Mesenchymal stem cell (in vitro differentiated cells and primary cell): ENCODE measurements around the gene MEGF9.

Experiments
- DNase-seq: peaks from one replicate; pipeline ENCODE4 v3.0.0-alpha.2; 2013
- H2AFZ ChIP-seq: one replicate; pipeline ENCODE4 v1.6.1; 2013; ENCODE audit warnings: low read depth, mild to moderate bottlenecking, control low read depth, inconsistent platforms, low read length, moderate library complexity
- H2AK5ac ChIP-seq: 2 replicates; pipeline ENCODE4 v1.6.1; 2013; ENCODE audit warnings: low read length, moderate library complexity, mild to moderate bottlenecking, inconsistent platforms; ENCODE audit not compliant: severe bottlenecking
- H2BK120ac ChIP-seq: one replicate; pipeline ENCODE4 v1.6.1; 2013; ENCODE audit warnings: low read depth, mild to moderate bottlenecking, inconsistent platforms, low read length, moderate library complexity
- H2BK12ac ChIP-seq, 2 experiments: one replicate each; pipeline ENCODE4 v1.6.1; 2013; ENCODE audit warnings: inconsistent platforms in 2 of 2, low read length in 2 of 2, mild to moderate bottlenecking in 2 of 2, moderate library complexity in 2 of 2, control low read depth in 1 of 2
- H2BK15ac ChIP-seq: one replicate; pipeline ENCODE4 v1.6.1; 2013; ENCODE audit warnings: mild to moderate bottlenecking, low read depth, inconsistent platforms; ENCODE audit not compliant: poor library complexity, severe bottlenecking
- H2BK5ac ChIP-seq: 2 replicates; pipeline ENCODE4 v1.6.1; 2013; ENCODE audit warnings: low read depth, mild to moderate bottlenecking, low read length, control low read depth, inconsistent platforms; ENCODE audit not compliant: poor library complexity, severe bottlenecking
- H3K14ac ChIP-seq, 2 experiments: one replicate each; pipeline ENCODE4 v1.6.1; 2013; ENCODE audit warnings: inconsistent platforms in 2 of 2, low read length in 2 of 2, control low read depth in 1 of 2, mild to moderate bottlenecking in 1 of 2, moderate library complexity in 1 of 2
- H3K18ac ChIP-seq, 2 experiments: one replicate each; pipeline ENCODE4 v1.6.1; 2013; ENCODE audit warnings: inconsistent platforms in 2 of 2, low read length in 2 of 2, control low read depth in 1 of 2, low read depth in 1 of 2, mild to moderate bottlenecking in 1 of 2
- H3K23ac ChIP-seq, 2 experiments: one replicate each; pipeline ENCODE4 v1.6.1; 2013; ENCODE audit warnings: inconsistent platforms in 2 of 2, low read length in 2 of 2, mild to moderate bottlenecking in 2 of 2, moderate library complexity in 2 of 2, control low read depth in 1 of 2
- H3K27ac ChIP-seq: 2 replicates; pipeline ENCODE4 v1.5.1; 2013; ENCODE audit warnings: mild to moderate bottlenecking, moderate library complexity, low read length, control low read depth, inconsistent platforms; ENCODE audit not compliant: poor library complexity, severe bottlenecking
- H3K27me3 ChIP-seq, 2 experiments: 2 replicates each; pipeline versions ENCODE4 v1.6.1 to v1.7.0; 2013; ENCODE audit warnings: low read length in 2 of 2, mild to moderate bottlenecking in 2 of 2, moderate library complexity in 2 of 2, control low read depth in 1 of 2, inconsistent platforms in 1 of 2; ENCODE audit not compliant: control insufficient read depth in 1 of 2, insufficient read depth in 1 of 2
- H3K36me3 ChIP-seq, 2 experiments: 2 replicates each; pipeline versions ENCODE4 v1.6.1 to v1.7.0; 2013; ENCODE audit warnings: low read length in 2 of 2, control low read depth in 1 of 2, inconsistent platforms in 1 of 2, low read depth in 1 of 2, mild to moderate bottlenecking in 1 of 2; ENCODE audit not compliant: insufficient read depth in 2 of 2, control insufficient read depth in 1 of 2
- H3K4ac ChIP-seq, 2 experiments: one replicate each; pipeline ENCODE4 v1.6.1; 2013; ENCODE audit warnings: inconsistent platforms in 2 of 2, low read length in 2 of 2, mild to moderate bottlenecking in 2 of 2, moderate library complexity in 2 of 2, control low read depth in 1 of 2, low read depth in 1 of 2
- H3K4me1 ChIP-seq: 2 replicates; pipeline ENCODE4 v1.6.1; 2013; ENCODE audit warnings: low read depth, low read length, control low read depth; ENCODE audit not compliant: control insufficient read depth, insufficient read depth
- H3K4me2 ChIP-seq: 2 replicates; pipeline ENCODE4 v1.6.1; 2013; ENCODE audit warnings: low read length, mild to moderate bottlenecking, inconsistent platforms; ENCODE audit not compliant: poor library complexity, severe bottlenecking
- H3K4me3 ChIP-seq, 2 experiments: 2 replicates each; pipeline versions ENCODE4 v1.5.1 to v1.7.0; 2013; ENCODE audit warnings: low read length in 2 of 2, mild to moderate bottlenecking in 2 of 2, control low read depth in 1 of 2, low read depth in 1 of 2; ENCODE audit not compliant: insufficient read depth in 1 of 2
- H3K79me1 ChIP-seq: replicated peaks from 2 replicates; pipeline ENCODE4 v1.6.1; 2013; ENCODE audit warnings: mild to moderate bottlenecking, control low read depth, low read length, inconsistent platforms; ENCODE audit not compliant: poor library complexity, severe bottlenecking
- H3K9ac ChIP-seq: 2 replicates; pipeline ENCODE4 v1.7.0; 2013; ENCODE audit warnings: mild to moderate bottlenecking, low read length, moderate library complexity
- H3K9me3 ChIP-seq: 2 replicates; pipeline ENCODE4 v1.7.0; 2013; ENCODE audit warnings: mild to moderate bottlenecking, low read length; ENCODE audit not compliant: control insufficient read depth
- H4K8ac ChIP-seq: one replicate; pipeline ENCODE4 v1.6.1; 2013; ENCODE audit warnings: inconsistent platforms, mild to moderate bottlenecking, low read length, moderate library complexity
- H4K91ac ChIP-seq: one replicate; pipeline ENCODE4 v1.6.1; 2013; ENCODE audit warnings: mild to moderate bottlenecking, low read length, inconsistent platforms
- WGBS: methylation state at CpG from one replicate; pipeline ENCODE4 v1.1.7; 2013; ENCODE audit warnings: mixed read lengths; 5-methylcytosine and 5-hydroxymethylcytosine counted together

MEGF9 gene

GRCh38 chr9:120690372-120690771, 23.9 kb downstream of the MEGF9 start:
- Histone ChIP-seq H3K23ac (no peak overlapping the region), H3K4ac (no peak overlapping the region), H3K27ac (peak overlapping the region; percentile 94), H3K4me3 (no peak overlapping the region), H4K8ac (no peak overlapping the region), H3K36me3 (no peaks in the 10 kb centered on the region), H3K4me2 (no peak overlapping the region), H3K27me3 (no peaks in the 10 kb centered on the region), H2BK120ac (no peak overlapping the region), H3K14ac (no peak overlapping the region), H2AK5ac (peak overlapping the region; percentile 60), H2BK15ac (no peak overlapping the region), H3K79me1 (no peaks in the 10 kb centered on the region), H4K91ac (no peak overlapping the region), H2BK5ac (no peak overlapping the region), H2BK12ac (no peak overlapping the region), H2AFZ (no peak overlapping the region), H3K4me1 (peaks cover 2% of the 10 kb centered on the region), H3K18ac (no peak overlapping the region), H3K9me3 (no peaks in the 10 kb centered on the region), H3K9ac (no peak overlapping the region)
- no peak for DNase-seq

- H3K36me3 ChIP-seq = no peaks in the 10 kb centered on the region
- H3K14ac ChIP-seq = no peak overlapping the region
- no peak overlapping the region for H3K4me3 ChIP-seq
- no peak for DNase-seq
- H2BK12ac ChIP-seq = no peak overlapping the region
- H4K91ac ChIP-seq = no peak overlapping the region
- H3K79me1 ChIP-seq = no peaks in the 10 kb centered on the region
- H3K9ac ChIP-seq = peak overlapping the region; percentile 2
- H3K4ac ChIP-seq = no peak overlapping the region
- H2BK15ac ChIP-seq = no peak overlapping the region
- H3K18ac ChIP-seq = no peak overlapping the region
- H3K27ac ChIP-seq = peak overlapping the region; percentile 94
- no peaks in the 10 kb centered on the region for H3K9me3 ChIP-seq
- H3K4me1 ChIP-seq = peaks cover 2% of the 10 kb centered on the region
- H4K8ac ChIP-seq = no peak overlapping the region
- 17% methylated on average over 1 of the region's 3 CpGs for WGBS
- no peaks in the 10 kb centered on the region for H3K27me3 ChIP-seq
- no peak overlapping the region for H2AK5ac ChIP-seq
- H3K4me2 ChIP-seq = no peak overlapping the region
- H3K23ac ChIP-seq = no peak overlapping the region
- no peak overlapping the region for H2BK5ac ChIP-seq
- H2BK120ac ChIP-seq = no peak overlapping the region
- no peak overlapping the region for H2AFZ ChIP-seq
These were observed 24.4 kb downstream of the MEGF9 start for GRCh38 chr9:120689860-120690259.

- H3K27ac ChIP-seq = peak overlapping the region; percentile 94
- H3K4me1 ChIP-seq = peaks cover 2% of the 10 kb centered on the region
- H3K23ac ChIP-seq = no peak overlapping the region
- H2BK5ac ChIP-seq = no peak overlapping the region
- H2BK120ac ChIP-seq = no peak overlapping the region
- no peak for DNase-seq
- H3K14ac ChIP-seq = no peak overlapping the region
- no peak overlapping the region for H2BK12ac ChIP-seq
- no peaks in the 10 kb centered on the region for H3K79me1 ChIP-seq
- no peak overlapping the region for H3K18ac ChIP-seq
- no peak overlapping the region for H2AFZ ChIP-seq
- H4K8ac ChIP-seq = no peak overlapping the region
- no peak overlapping the region for H3K9ac ChIP-seq
- no peak overlapping the region for H3K4ac ChIP-seq
- H3K4me3 ChIP-seq = no peak overlapping the region
- WGBS = 67% methylated on average over 3 of the region's 3 CpGs
- no peaks in the 10 kb centered on the region for H3K9me3 ChIP-seq
- no peak overlapping the region for H2AK5ac ChIP-seq
- H3K36me3 ChIP-seq = no peaks in the 10 kb centered on the region
- no peak overlapping the region for H2BK15ac ChIP-seq
- no peak overlapping the region for H4K91ac ChIP-seq
- no peaks in the 10 kb centered on the region for H3K27me3 ChIP-seq
- H3K4me2 ChIP-seq = no peak overlapping the region
These were observed 25.5 kb downstream of the MEGF9 start for GRCh38 chr9:120688758-120689157.

GRCh38 chr9:120683150-120683549, 31.1 kb downstream of the MEGF9 start:
- Histone ChIP-seq H3K79me1 (no peaks in the 10 kb centered on the region), H4K91ac (no peak overlapping the region), H3K23ac (no peak overlapping the region), H3K4me1 (peaks cover 6% of the 10 kb centered on the region), H3K4me3 (no peak overlapping the region), H3K9ac (no peak overlapping the region), H2BK5ac (no peak overlapping the region), H3K4me2 (no peak overlapping the region), H2BK12ac (no peak overlapping the region), H3K27me3 (no peaks in the 10 kb centered on the region), H3K14ac (no peak overlapping the region), H2AK5ac (peak overlapping the region; percentile 4), H2AFZ (no peak overlapping the region), H3K18ac (no peak overlapping the region), H2BK15ac (no peak overlapping the region), H3K9me3 (no peaks in the 10 kb centered on the region), H3K36me3 (peaks cover 0 to 12% of the 10 kb centered on the region in 2 experiments), H3K27ac (no peak overlapping the region), H3K4ac (no peak overlapping the region), H4K8ac (no peak overlapping the region), H2BK120ac (no peak overlapping the region)
- no peak for DNase-seq
- WGBS = 100% methylated on average over 2 of the region's 3 CpGs
